ENCODE data around the gene RASSF9.

GRCh38 chr12:85831327-85831990 is 4.8 kb downstream of the RASSF9 start:
- TF ChIP-seq EZH2 (IDR thresholded peaks at IDR 0.05) (no peak), CTCF (IDR thresholded peaks at IDR 0.05) (no peak)
